Measurements from ENCODE around the gene KAZN.

KAZN gene

GRCh38 chr1:14811573-14811972 is 213.1 kb downstream of the KAZN start:
- Mint-ChIP-seq H3K36me3 (ENCODE audit: low read depth) (peaks cover 20% of the 10 kb centered on the region), H3K27me3 (ENCODE audit: low read depth, poor library complexity) (peaks cover 3% of the 10 kb centered on the region), H3K4me1 (peaks cover 19% of the 10 kb centered on the region), H3K4me3 (no peak overlapping the region), H3K9me3 (peaks cover 25% of the 10 kb centered on the region), H3K27ac (no peak overlapping the region)
- no peak for TF ChIP-seq CTCF (IDR thresholded peaks at IDR 0.05)
- DNase-seq: no peak

DNA sequence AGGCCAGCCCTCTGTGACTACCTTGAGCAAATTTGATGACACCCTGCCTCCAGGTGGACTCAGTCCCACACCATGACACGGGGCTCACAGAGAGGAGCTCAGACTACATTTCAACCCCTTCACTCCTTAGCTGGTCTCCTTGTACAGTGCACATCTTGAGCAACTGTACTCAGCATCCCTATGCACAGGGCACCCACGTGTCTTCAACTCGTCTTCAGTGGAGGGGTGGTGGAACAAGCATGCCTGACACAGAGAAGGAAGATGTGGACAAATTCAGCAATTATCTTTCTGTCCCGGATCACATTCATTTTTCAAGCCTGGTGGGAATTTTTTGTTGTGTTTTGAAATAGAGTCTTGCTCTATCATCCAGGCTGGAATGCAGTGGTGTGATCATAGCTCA is 213.7 kb downstream of the KAZN start:
- H3K4me3 Mint-ChIP-seq: no peak overlapping the region
- H3K9me3 Mint-ChIP-seq: peaks cover 19% of the 10 kb centered on the region
- peaks cover 3% of the 10 kb centered on the region for H3K27me3 Mint-ChIP-seq (ENCODE audit: low read depth, poor library complexity)
- no peak for DNase-seq
- peaks cover 19% of the 10 kb centered on the region for H3K4me1 Mint-ChIP-seq
- peaks cover 13% of the 10 kb centered on the region for H3K36me3 Mint-ChIP-seq (ENCODE audit: low read depth)
- TF ChIP-seq CTCF (IDR thresholded peaks at IDR 0.05): no peak
- H3K27ac Mint-ChIP-seq: no peak overlapping the region

DNA sequence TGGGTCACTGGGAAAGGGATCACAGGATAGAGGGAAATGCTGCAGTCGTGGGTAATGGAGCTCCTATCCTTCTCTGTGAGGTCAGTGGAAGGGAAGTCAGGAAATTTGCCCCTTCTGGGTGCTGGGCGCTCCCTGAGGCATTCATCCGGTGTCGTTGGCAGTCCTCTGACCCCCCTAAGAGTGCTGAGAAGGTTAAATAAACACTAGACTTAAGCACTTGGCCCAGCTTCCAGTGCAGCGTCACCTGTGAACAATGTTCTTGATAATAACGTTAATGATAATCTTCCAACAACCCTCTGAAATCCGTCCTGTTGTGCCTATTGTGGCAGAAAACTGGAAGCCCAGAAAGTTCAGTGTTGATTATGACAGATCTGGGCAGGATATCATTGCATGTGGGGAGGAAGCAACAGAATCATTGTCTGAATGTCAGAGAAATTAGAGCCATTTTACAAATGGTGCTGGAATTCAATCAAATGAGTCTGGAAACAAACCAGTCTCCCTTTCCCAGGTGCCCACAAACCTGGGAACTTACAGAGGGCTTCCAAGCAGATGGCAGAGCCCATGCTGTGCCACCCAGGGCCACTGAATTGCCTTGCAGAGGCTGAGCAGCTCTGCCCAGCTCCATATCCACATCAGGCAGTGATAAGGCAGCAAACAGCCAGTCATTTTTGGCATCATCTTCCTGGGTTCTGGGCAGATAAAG is 216.8 kb downstream of the KAZN start:
- no peak overlapping the region for H3K4me3 Mint-ChIP-seq
- peaks cover 16% of the 10 kb centered on the region for H3K4me1 Mint-ChIP-seq
- DNase-seq: no peak
- no peak overlapping the region for H3K27ac Mint-ChIP-seq
- no peaks in the 10 kb centered on the region for H3K36me3 Mint-ChIP-seq (ENCODE audit: low read depth)
- no peak for TF ChIP-seq CTCF (IDR thresholded peaks at IDR 0.05)
- no peaks in the 10 kb centered on the region for H3K9me3 Mint-ChIP-seq
- H3K27me3 Mint-ChIP-seq (ENCODE audit: low read depth, poor library complexity): no peaks in the 10 kb centered on the region

DNA sequence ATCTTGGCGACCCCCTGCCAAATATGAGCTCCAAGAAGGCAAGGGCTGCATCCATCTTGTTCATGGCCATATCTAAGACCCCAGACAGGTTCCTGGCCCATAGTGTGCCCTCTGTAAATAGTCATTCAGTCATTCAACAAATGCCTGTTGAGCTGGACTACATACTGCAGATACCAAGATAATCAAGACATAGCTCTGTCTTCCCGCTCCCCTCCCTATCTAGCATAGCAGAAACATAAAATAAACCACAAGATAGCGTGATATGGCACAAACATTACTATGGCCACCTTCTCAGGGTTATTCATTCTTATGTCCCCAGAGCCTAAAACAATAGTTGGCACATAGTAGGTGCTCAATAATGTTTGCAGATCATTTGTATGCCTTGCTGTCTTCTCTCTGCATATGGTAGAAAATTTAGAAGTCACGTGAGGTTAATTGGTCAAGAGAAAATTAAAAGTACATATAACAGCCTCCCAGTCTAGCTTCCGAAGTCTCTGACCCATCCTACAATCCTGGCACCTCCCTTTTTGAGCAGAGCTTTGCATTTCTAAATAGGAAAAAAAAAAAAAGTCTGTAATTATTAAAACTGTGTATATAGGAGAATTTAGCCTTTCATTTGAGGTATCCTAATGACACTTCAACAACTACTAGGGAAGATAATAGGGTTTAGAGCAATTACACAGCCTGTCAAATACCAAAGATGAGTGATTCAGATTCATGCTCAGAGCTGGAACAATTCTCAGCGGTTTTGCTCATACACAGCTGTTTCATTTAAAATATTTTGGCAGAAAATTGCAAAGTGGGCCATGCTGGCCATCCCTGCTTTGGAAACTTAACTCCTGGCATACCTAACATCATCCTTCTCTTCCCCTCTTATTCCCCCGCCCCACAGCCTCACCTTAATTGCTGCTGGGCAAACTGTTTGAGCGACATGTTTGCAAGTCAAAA is 219.0 kb downstream of the KAZN start:
- Mint-ChIP-seq H3K4me1 (peaks cover 11% of the 10 kb centered on the region), H3K9me3 (no peaks in the 10 kb centered on the region), H3K27ac (no peak overlapping the region), H3K27me3 (ENCODE audit: low read depth, poor library complexity) (no peaks in the 10 kb centered on the region), H3K36me3 (ENCODE audit: low read depth) (no peaks in the 10 kb centered on the region), H3K4me3 (no peak overlapping the region)
- DNase-seq: no peak
- no peak for TF ChIP-seq CTCF (IDR thresholded peaks at IDR 0.05)

DNA sequence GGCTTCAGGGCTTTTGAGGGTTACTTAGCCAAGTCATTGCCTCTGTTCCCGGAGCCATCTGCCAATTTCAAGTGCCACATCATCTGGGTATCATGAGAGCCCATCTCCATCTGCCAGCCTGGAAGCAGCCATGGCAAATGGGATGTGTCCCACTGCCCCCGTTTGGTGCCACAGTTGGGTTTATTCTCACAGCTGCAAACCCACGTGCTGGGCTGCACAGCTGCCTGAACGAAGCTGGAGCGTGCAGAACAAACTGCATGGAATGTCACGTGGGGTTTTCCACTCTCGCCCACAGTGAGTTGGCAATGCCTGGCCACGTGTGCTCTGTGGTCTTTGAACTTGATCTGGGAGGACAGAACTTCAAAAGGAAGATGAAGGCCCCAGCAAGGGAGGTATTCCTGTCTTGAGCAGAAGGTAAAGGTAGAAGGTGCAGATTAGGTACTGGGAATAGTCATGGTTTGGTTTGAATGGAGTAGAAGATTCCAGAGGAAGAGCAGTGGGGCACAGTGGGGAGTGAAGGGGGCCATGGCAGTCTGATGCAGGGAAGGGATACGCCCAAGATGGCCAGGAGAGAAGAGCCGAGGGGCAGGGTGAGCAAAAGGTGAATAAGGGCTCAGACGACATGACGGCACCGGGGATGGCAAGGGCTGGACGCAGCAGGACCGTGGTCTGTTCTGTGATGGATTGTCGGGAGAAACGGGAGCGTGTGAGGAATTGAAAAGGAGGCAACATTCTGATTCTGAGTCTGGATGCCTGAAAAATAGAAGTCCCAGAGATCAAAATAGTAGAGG is 222.0 kb downstream of the KAZN start:
- Mint-ChIP-seq H3K27me3 (ENCODE audit: low read depth, poor library complexity) (no peaks in the 10 kb centered on the region), H3K9me3 (no peaks in the 10 kb centered on the region), H3K36me3 (ENCODE audit: low read depth) (no peaks in the 10 kb centered on the region), H3K4me1 (peaks cover 13% of the 10 kb centered on the region), H3K4me3 (no peak overlapping the region), H3K27ac (no peak overlapping the region)
- no peak for DNase-seq
- TF ChIP-seq CTCF (IDR thresholded peaks at IDR 0.05): no peak

Measured in nephron progenitor cell (in vitro differentiated cells).